GM12878 (cell line): ENCODE results near the gene COL4A5. TPM values are rescaled to one million over a fixed set of nuclear protein-coding genes. Genes with fewer than 3 reads are reported as not detected.

Experiments used
- ATAC-seq: fragments of 200-7000 bp; cut with Tn5 transposase; 3 replicates; pipeline ENCODE4 v1.9.1; 2020; ENCODE audit warnings: mild to moderate bottlenecking, moderate library complexity
- BruUV-seq: library from RNA; stranded (reverse); fragments of 400-500 nt; replicated peaks from 2 replicates; lab custom pipeline; 2021; lab: Mats Ljungman, UMichigan
- CTCF ChIA-PET: fragments of 300-600 bp; sonication (Branson Sonifier 250); formaldehyde crosslinking; extraction: SDS; loops from one replicate; lab custom pipeline; 2021; ENCODE audit warnings: inconsistent platforms; lab: Yijun Ruan, JAX
- POLR2A ChIA-PET: fragments of 350-600 bp; formaldehyde crosslinking; extraction: SDS; loops from one replicate; lab custom pipeline; 2021; ENCODE audit warnings: inconsistent platforms; lab: Charles Lee
- RAD21 ChIA-PET: fragments of 300-600 bp; sonication (Branson Sonifier 250); formaldehyde crosslinking; loops from one replicate; lab custom pipeline; 2023; ENCODE audit warnings: antibody characterized with exemption; ENCODE audit not compliant: unreplicated experiment; lab: Charles Lee
- SMC1A ChIA-PET: fragments of 300-600 bp; sonication (Branson Sonifier 250); formaldehyde crosslinking; loops from one replicate; lab custom pipeline; 2023; ENCODE audit not compliant: unreplicated experiment, uncharacterized antibody; lab: Charles Lee
- DNase-seq: peaks from one replicate; pipeline ENCODE4 v3.0.0-alpha.2; 2011; ENCODE audit warnings: low read depth, low spot score
- FAIRE-seq: peaks from 3 replicates; lab custom pipeline; 2011; peaks lifted over from hg19 to GRCh38; lab: Jason Lieb, UNC
- H2AFZ ChIP-seq: 2 replicates; pipeline ENCODE4 v1.6.0; 2011; ENCODE audit warnings: low read depth, low read length, control low read depth; ENCODE audit not compliant: control insufficient read depth
- H3K27ac ChIP-seq: 2 replicates; pipeline ENCODE4 v1.5.1; 2011; ENCODE audit warnings: control low read depth; ENCODE audit not compliant: control insufficient read depth, insufficient read depth
- H3K27me3 ChIP-seq, 2 experiments: replicated peaks in 1 of 2; 2 replicates each; pipeline versions ENCODE4 v1.6.0 to v1.6.1; 2011; ENCODE audit warnings: low read length in 1 of 2; ENCODE audit not compliant: control insufficient read depth in 2 of 2, insufficient read depth in 2 of 2
- H3K36me3 ChIP-seq, 2 experiments: 2 replicates each; pipeline ENCODE4 v1.5.1; 2011; ENCODE audit warnings: low read length in 1 of 2; ENCODE audit not compliant: control insufficient read depth in 2 of 2, insufficient read depth in 2 of 2
- H3K4me1 ChIP-seq: 2 replicates; pipeline ENCODE4 v1.6.1; 2011; ENCODE audit warnings: mild to moderate bottlenecking, low read length, moderate library complexity, mixed read lengths; ENCODE audit not compliant: control insufficient read depth, insufficient read depth
- H3K4me2 ChIP-seq: 2 replicates; pipeline ENCODE4 v1.6.0; 2011; ENCODE audit warnings: control low read depth; ENCODE audit not compliant: control insufficient read depth, insufficient read depth
- H3K4me3 ChIP-seq: fragments of 200-600 bp; sonication (generic); 2 replicates; pipeline ENCODE4 v1.5.1; 2016
- H3K79me2 ChIP-seq: 2 replicates; pipeline ENCODE4 v1.6.0; 2011; ENCODE audit warnings: low read length; ENCODE audit not compliant: control insufficient read depth, insufficient read depth
- H3K9ac ChIP-seq: 2 replicates; pipeline ENCODE4 v1.8.0; 2011; ENCODE audit warnings: low read length, control low read depth, mixed read lengths; ENCODE audit not compliant: control insufficient read depth, insufficient read depth
- H3K9me3 ChIP-seq: replicated peaks from 3 replicates; pipeline ENCODE4 v1.5.1; 2011; ENCODE audit warnings: mild to moderate bottlenecking, low read length; ENCODE audit not compliant: control insufficient read depth, insufficient read depth
- H4K20me1 ChIP-seq: 2 replicates; pipeline ENCODE4 v1.6.0; 2011; ENCODE audit not compliant: control insufficient read depth, insufficient read depth
- BHLHE40 ChIP-seq, 2 experiments: fragments of 450-650 bp in 1 of 2; IDR thresholded peaks; 2 replicates each; pipeline ENCODE4 v1.6.1; 2011 to 2017; ENCODE audit warnings: low read depth in 2 of 2, borderline replicate concordance in 1 of 2, improper control_type of control experiment in 1 of 2, low read length in 1 of 2, mild to moderate bottlenecking in 1 of 2
- CHD1 ChIP-seq: IDR thresholded peaks from 2 replicates; pipeline ENCODE4 v1.6.1; 2012; ENCODE audit warnings: low read depth, low read length, improper control_type of control experiment
- EP300 ChIP-seq, 2 experiments: fragments of 150-350 bp in 1 of 2; IDR thresholded peaks; 2 replicates each; pipeline ENCODE4 v1.6.1; 2011 to 2012; ENCODE audit warnings: low read depth in 2 of 2, low read length in 2 of 2, borderline replicate concordance in 1 of 2, improper control_type of control experiment in 1 of 2, inconsistent platforms in 1 of 2; ENCODE audit not compliant: control insufficient read depth in 1 of 2
- JUNB ChIP-seq: IDR thresholded peaks from 2 replicates; pipeline ENCODE4 v1.6.1; 2016; ENCODE audit warnings: antibody characterized with exemption, mild to moderate bottlenecking
- JUND ChIP-seq: IDR thresholded peaks from 2 replicates; pipeline ENCODE4 v1.6.1; 2012; ENCODE audit warnings: low read depth, mild to moderate bottlenecking, low read length, improper control_type of control experiment, moderate library complexity
- MXI1 ChIP-seq: fragments of 150-350 bp; IDR thresholded peaks from 2 replicates; pipeline ENCODE4 v1.6.1; 2011; ENCODE audit warnings: low read depth, mild to moderate bottlenecking, inconsistent platforms, low read length, improper control_type of control experiment
- MYB ChIP-seq: fragments of 150-350 bp; IDR thresholded peaks from 2 replicates; pipeline ENCODE4 v1.6.1; 2014; ENCODE audit warnings: mild to moderate bottlenecking, low read depth, low read length, borderline replicate concordance
- POU2F2 ChIP-seq: IDR thresholded peaks from 3 replicates; pipeline ENCODE4 v1.6.1; 2011; ENCODE audit warnings: low read depth, mild to moderate bottlenecking, low read length, borderline replicate concordance
- SIN3A ChIP-seq: IDR thresholded peaks from 2 replicates; pipeline ENCODE4 v1.6.1; 2012; ENCODE audit warnings: low read depth, low read length, improper control_type of control experiment
- SP1 ChIP-seq: IDR thresholded peaks from one replicate; pipeline ENCODE4 v1.6.1; 2011; ENCODE audit warnings: low read depth, low read length
- TBL1XR1 ChIP-seq: IDR thresholded peaks from 2 replicates; pipeline ENCODE4 v1.6.1; 2012; ENCODE audit warnings: low read depth, low read length, improper control_type of control experiment
- YBX1 ChIP-seq: fragments of 450-650 bp; IDR thresholded peaks from 2 replicates; pipeline ENCODE4 v1.6.1; 2016; ENCODE audit warnings: antibody characterized with exemption
- ZNF622 ChIP-seq: fragments of 450-650 bp; IDR thresholded peaks from 2 replicates; pipeline ENCODE4 v1.6.1; 2017; ENCODE audit warnings: mild to moderate bottlenecking, inconsistent platforms
- ZSCAN29 ChIP-seq: fragments of 450-650 bp; IDR thresholded peaks from 2 replicates; pipeline ENCODE4 v1.6.1; 2017; ENCODE audit warnings: mild to moderate bottlenecking, moderate library complexity
- WGBS: methylation state at CpG from one replicate; pipeline ENCODE4 v1.1.6; 2016; ENCODE audit warnings: low lambda C conversion rate; ENCODE audit not compliant: insufficient replicate concordance, insufficient coverage; ENCODE audit errors: missing lambda C conversion rate; 5-methylcytosine and 5-hydroxymethylcytosine counted together
- in situ Hi-C: fragments of 300-500 bp; cut with MboI; formaldehyde crosslinking; loops from 9 replicates; pipeline ENCODE4 v1.14.3; 2018; ENCODE audit warnings: mixed read lengths
- intact Hi-C: fragments of 100-400 bp; cut with micrococcal nuclease; formaldehyde crosslinking; loops from one replicate; pipeline ENCODE4 v1.14.2; 2022; ENCODE audit not compliant: unreplicated experiment
- polyA plus RNA-seq, 11 experiments: library from polyadenylated mRNA; depleted of rRNA in 4 of 11; unstranded in 6 of 11; stranded (reverse) in 5 of 11; fragments of >200 nt; fragmentation: Nextera tagmentation in 4 of 11; fragmentation: Illumina TruSeq in 1 of 11; extraction: Ambion mirVana in 4 of 11; extraction: Trizol in 1 of 11; gene quantifications; 1 replicate in 1 of 11; 2 replicates in 10 of 11; pipeline versions ENCODE4 v1.2.1 to v1.2.3, GENCODE V29; 2011 to 2016; ENCODE audit warnings: inconsistent platforms in 2 of 11, missing spikeins in 2 of 11, low read depth in 1 of 11
- total RNA-seq, 4 experiments: library from RNA; depleted of rRNA in 3 of 4; stranded (reverse); fragments of >200 nt in 3 of 4; fragmentation: Illumina TruSeq in 1 of 4; extraction: Trizol in 1 of 4; gene quantifications; 2 replicates each; pipeline versions ENCODE4 v1.2.1 to v1.2.3, GENCODE V29; 2013 to 2021
- TF ChIP-seq, protein P1 (sequence below): fragments of 450-650 bp; IDR thresholded peaks from 2 replicates; pipeline ENCODE4 v1.6.1; 2016; ENCODE audit warnings: mild to moderate bottlenecking
- TF ChIP-seq, protein P2 (sequence below): IDR thresholded peaks from 2 replicates; pipeline ENCODE4 v1.6.1; 2012; ENCODE audit warnings: mild to moderate bottlenecking, low read depth, low read length
- TF ChIP-seq, protein P3 (sequence below): fragments of 450-650 bp; formaldehyde crosslinking; IDR thresholded peaks from 2 replicates; pipeline ENCODE4 v1.4.0; 2020; ENCODE audit warnings: mild to moderate bottlenecking, moderate library complexity

Gene COL4A5
- total and polyA plus RNA-seq, 10 of the 15 experiments (the other 5 are each of a cell fraction or from before 2014, with no cell fraction given) = 0.13 to 2.8 (median 0.38) TPM; not detected in 1

DNA sequence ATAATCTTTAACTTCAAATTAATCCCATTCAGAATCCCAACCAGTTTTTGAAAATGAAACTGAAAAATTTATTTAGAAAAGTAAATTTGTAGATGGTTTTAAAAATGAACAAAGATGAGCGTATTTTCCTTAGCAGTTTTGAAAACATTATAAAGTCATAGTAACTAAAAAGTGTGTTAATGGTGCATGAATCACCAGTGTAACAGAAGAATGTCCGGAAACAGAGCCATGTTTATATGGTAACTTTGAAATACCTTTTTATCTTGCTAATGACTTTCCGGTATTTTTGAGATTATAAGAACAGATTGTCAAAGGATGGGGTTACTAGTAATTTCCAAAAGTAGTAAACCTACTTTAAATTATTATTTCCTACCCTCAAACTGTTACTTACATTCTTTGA is 150.9 kb downstream of the COL4A5 start:
- Histone ChIP-seq H3K27me3 (no peaks in the 10 kb centered on the region), H3K9ac (no peak overlapping the region), H3K4me1 (no peaks in the 10 kb centered on the region), H4K20me1 (no peaks in the 10 kb centered on the region), H3K36me3 (no peaks in the 10 kb centered on the region), H3K4me3 (no peak overlapping the region), H3K9me3 (no peaks in the 10 kb centered on the region), H3K79me2 (no peaks in the 10 kb centered on the region), H3K4me2 (no peak overlapping the region), H2AFZ (no peak overlapping the region), H3K27ac (no peak overlapping the region)
- in situ Hi-C loops = loop anchor here (10.0 kb wide), 1 partner anchor 794 kb away; no protein-coding TSS in a partner anchor
- POLR2A ChIA-PET = no interaction called here
- CTCF ChIA-PET = no interaction called here
- RAD21 ChIA-PET = no interaction called here
- no peak for FAIRE-seq
- SMC1A ChIA-PET = no interaction called here
- no peak for ATAC-seq
- DNase-seq = no peak
- no TSS peak for BruUV-seq
- intact Hi-C loops = no loop called here
- WGBS = 28% methylated on average over 3 of the region's 3 CpGs
- TF ChIP-seq ZSCAN29 (no peak), JUNB (no peak), ZNF622 (no peak), SP1 (no peak), BHLHE40 (IDR thresholded peaks at IDR 0.05; ENCODE audit: borderline replicate concordance in 1 of 2, low read depth in 2 of 2, low read length in 1 of 2) (no peak), MXI1 (no peak), TBL1XR1 (no peak), JUND (no peak), CHD1 (no peak), YBX1 (no peak), MYB (no peak), EP300 (IDR thresholded peaks at IDR 0.05; ENCODE audit: borderline replicate concordance in 1 of 2, control insufficient read depth in 1 of 2, low read depth in 2 of 2, low read length in 2 of 2) (no peak), POU2F2 (no peak), SIN3A (no peak)
- TF ChIP-seq, protein P1, sequence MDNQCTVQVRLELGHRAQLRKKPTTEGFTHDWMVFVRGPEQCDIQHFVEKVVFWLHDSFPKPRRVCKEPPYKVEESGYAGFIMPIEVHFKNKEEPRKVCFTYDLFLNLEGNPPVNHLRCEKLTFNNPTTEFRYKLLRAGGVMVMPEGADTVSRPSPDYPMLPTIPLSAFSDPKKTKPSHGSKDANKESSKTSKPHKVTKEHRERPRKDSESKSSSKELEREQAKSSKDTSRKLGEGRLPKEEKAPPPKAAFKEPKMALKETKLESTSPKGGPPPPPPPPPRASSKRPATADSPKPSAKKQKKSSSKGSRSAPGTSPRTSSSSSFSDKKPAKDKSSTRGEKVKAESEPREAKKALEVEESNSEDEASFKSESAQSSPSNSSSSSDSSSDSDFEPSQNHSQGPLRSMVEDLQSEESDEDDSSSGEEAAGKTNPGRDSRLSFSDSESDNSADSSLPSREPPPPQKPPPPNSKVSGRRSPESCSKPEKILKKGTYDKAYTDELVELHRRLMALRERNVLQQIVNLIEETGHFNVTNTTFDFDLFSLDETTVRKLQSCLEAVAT = no peak
- TF ChIP-seq, protein P2, sequence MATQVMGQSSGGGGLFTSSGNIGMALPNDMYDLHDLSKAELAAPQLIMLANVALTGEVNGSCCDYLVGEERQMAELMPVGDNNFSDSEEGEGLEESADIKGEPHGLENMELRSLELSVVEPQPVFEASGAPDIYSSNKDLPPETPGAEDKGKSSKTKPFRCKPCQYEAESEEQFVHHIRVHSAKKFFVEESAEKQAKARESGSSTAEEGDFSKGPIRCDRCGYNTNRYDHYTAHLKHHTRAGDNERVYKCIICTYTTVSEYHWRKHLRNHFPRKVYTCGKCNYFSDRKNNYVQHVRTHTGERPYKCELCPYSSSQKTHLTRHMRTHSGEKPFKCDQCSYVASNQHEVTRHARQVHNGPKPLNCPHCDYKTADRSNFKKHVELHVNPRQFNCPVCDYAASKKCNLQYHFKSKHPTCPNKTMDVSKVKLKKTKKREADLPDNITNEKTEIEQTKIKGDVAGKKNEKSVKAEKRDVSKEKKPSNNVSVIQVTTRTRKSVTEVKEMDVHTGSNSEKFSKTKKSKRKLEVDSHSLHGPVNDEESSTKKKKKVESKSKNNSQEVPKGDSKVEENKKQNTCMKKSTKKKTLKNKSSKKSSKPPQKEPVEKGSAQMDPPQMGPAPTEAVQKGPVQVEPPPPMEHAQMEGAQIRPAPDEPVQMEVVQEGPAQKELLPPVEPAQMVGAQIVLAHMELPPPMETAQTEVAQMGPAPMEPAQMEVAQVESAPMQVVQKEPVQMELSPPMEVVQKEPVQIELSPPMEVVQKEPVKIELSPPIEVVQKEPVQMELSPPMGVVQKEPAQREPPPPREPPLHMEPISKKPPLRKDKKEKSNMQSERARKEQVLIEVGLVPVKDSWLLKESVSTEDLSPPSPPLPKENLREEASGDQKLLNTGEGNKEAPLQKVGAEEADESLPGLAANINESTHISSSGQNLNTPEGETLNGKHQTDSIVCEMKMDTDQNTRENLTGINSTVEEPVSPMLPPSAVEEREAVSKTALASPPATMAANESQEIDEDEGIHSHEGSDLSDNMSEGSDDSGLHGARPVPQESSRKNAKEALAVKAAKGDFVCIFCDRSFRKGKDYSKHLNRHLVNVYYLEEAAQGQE = no peak
- TF ChIP-seq, protein P3, sequence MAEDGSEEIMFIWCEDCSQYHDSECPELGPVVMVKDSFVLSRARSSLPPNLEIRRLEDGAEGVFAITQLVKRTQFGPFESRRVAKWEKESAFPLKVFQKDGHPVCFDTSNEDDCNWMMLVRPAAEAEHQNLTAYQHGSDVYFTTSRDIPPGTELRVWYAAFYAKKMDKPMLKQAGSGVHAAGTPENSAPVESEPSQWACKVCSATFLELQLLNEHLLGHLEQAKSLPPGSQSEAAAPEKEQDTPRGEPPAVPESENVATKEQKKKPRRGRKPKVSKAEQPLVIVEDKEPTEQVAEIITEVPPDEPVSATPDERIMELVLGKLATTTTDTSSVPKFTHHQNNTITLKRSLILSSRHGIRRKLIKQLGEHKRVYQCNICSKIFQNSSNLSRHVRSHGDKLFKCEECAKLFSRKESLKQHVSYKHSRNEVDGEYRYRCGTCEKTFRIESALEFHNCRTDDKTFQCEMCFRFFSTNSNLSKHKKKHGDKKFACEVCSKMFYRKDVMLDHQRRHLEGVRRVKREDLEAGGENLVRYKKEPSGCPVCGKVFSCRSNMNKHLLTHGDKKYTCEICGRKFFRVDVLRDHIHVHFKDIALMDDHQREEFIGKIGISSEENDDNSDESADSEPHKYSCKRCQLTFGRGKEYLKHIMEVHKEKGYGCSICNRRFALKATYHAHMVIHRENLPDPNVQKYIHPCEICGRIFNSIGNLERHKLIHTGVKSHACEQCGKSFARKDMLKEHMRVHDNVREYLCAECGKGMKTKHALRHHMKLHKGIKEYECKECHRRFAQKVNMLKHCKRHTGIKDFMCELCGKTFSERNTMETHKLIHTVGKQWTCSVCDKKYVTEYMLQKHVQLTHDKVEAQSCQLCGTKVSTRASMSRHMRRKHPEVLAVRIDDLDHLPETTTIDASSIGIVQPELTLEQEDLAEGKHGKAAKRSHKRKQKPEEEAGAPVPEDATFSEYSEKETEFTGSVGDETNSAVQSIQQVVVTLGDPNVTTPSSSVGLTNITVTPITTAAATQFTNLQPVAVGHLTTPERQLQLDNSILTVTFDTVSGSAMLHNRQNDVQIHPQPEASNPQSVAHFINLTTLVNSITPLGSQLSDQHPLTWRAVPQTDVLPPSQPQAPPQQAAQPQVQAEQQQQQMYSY (CRISPR knock-in tag) = no peak
